Measurements from ENCODE around the gene CEP41. TPM values are rescaled to one million over a fixed set of nuclear protein-coding genes. Genes with fewer than 3 reads are reported as not detected.

CEP41 gene
- total RNA-seq, 1 donor from 2014 or later = 4.2 TPM

- intact Hi-C loops (cut with DNase I) = no loop called here
- DNase-seq (no peak), ATAC-seq (ENCODE audit: poor library complexity) (no peak)
Observed at GRCh38 chr7:130346177-130346905, 94.5 kb downstream of the CEP41 start.

GRCh38 chr7:130345725-130346124 is 95.1 kb downstream of the CEP41 start:
- ATAC-seq (ENCODE audit: poor library complexity) (no peak), DNase-seq (no peak)
- intact Hi-C loops (cut with DNase I) = no loop called here

- DNase-seq = no peak
- intact Hi-C loops (cut with DNase I) = no loop called here
Observed at GRCh38 chr7:130345136-130345535, 95.7 kb downstream of the CEP41 start.

GRCh38 chr7:130344271-130344866 is 96.4 kb downstream of the CEP41 start, which contains the start of gene CPA5:
Gene CPA5 (plus strand): TSS chr7:130344816. CDS start chr7:130346486, 1,670 bp downstream.
- ATAC-seq (ENCODE audit: poor library complexity) (no peak), DNase-seq (no peak)
- intact Hi-C loops (cut with DNase I) = no loop called here

More at GRCh38 chr7:130345136-130345535, 95.7 kb downstream of the CEP41 start:
- ATAC-seq (ENCODE audit: poor library complexity) = no peak

Other genes starting within 250 kb of the CEP41 start
- gene TMEM209, start 235.6 kb downstream of the CEP41 start, total RNA-seq = 6.2 TPM
- not detected for gene SSMEM1, start 233.2 kb downstream of the CEP41 start, total RNA-seq
- gene CPA2, start 174.2 kb downstream of the CEP41 start, total RNA-seq = not detected
- gene CPA4, start 147.9 kb downstream of the CEP41 start, total RNA-seq = not detected
- gene CPA5, start 96.2 kb downstream of the CEP41 start, total RNA-seq = not detected
- not detected for gene CPA1, start 60.5 kb downstream of the CEP41 start, total RNA-seq
- gene MEST, start 51.1 kb upstream of the CEP41 start, total RNA-seq = 6.4 TPM
- 18.2 TPM for gene COPG2, start 227.7 kb upstream of the CEP41 start, total RNA-seq
- gene TSGA13, start 245.5 kb upstream of the CEP41 start, total RNA-seq = not detected

Measured in Right ventricle myocardium superior (tissue), 1 donor.